PC-3 (cell line): ENCODE measurements around the gene PFKM.

Experiments
- CTCF ChIP-seq: fragments of 300-600 bp; sonication (generic); conservative IDR thresholded peaks from 2 replicates; pipeline ENCODE4 v1.5.1; 2017; ENCODE audit warnings: antibody characterized with exemption, low read depth, mild to moderate bottlenecking, low read length
- EZH2 ChIP-seq: fragments of 300-600 bp; sonication (generic); IDR thresholded peaks from one replicate; pipeline ENCODE4 v1.6.1; 2017; ENCODE audit warnings: antibody characterized with exemption, mild to moderate bottlenecking, low read length; ENCODE audit not compliant: unreplicated experiment

GRCh38 chr12:48078901-48079300 is 40.3 kb upstream of the PFKM start:
- TF ChIP-seq CTCF: no peak
- TF ChIP-seq EZH2: no peak
